ENCODE measurements around the gene OLFM1.

Gene OLFM1

DNA sequence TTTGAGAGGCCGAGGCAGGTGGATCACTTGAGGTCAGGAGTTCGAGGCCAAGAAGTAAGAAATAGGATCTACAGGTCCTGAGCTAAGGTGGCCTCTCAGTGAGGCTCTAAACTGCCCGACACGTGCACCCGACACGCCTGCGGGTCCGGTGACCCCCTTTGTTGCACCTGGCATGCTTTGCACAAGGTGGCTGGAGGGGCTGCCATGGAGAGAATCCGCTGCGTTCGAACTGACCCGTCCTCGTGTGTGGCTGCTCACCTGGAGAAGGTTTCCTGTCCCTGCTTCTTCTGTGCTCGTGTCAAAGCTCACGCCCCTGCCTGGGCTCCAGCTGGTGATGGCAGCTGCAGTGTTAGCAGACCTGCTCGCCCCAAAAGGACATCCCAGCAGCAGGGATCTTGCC lies 5.7 kb upstream of the OLFM1 start:
- DNase-seq (ENCODE audit: low read depth), result no peak
- no peak overlapping the region for H3K4me3 ChIP-seq (ENCODE audit: low read depth, low read length)
- TF ChIP-seq, protein P1, sequence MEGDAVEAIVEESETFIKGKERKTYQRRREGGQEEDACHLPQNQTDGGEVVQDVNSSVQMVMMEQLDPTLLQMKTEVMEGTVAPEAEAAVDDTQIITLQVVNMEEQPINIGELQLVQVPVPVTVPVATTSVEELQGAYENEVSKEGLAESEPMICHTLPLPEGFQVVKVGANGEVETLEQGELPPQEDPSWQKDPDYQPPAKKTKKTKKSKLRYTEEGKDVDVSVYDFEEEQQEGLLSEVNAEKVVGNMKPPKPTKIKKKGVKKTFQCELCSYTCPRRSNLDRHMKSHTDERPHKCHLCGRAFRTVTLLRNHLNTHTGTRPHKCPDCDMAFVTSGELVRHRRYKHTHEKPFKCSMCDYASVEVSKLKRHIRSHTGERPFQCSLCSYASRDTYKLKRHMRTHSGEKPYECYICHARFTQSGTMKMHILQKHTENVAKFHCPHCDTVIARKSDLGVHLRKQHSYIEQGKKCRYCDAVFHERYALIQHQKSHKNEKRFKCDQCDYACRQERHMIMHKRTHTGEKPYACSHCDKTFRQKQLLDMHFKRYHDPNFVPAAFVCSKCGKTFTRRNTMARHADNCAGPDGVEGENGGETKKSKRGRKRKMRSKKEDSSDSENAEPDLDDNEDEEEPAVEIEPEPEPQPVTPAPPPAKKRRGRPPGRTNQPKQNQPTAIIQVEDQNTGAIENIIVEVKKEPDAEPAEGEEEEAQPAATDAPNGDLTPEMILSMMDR (IDR thresholded peaks at IDR 0.05; ENCODE audit: low read depth, low read length, missing control alignments), result no peak

DNA sequence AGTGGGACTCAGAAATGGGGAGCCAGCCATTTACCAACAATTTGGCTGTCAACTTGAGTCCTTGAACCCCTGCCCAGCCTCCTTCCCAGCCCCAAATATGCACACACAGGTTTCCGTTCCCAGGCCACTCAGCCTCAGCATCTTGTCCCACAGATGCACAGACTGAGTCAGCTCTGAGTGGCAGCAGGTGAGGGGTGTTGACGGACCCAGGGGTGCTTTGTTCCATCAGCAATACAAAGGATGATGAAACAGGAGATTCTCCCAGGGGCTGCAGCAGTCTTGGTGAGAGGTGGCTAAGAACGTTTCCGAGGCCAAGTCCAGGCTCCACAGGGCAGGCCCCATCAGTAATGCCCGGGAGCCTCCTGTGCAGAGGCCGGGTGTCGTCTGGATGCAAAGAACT lies 4.9 kb upstream of the OLFM1 start:
- TF ChIP-seq, protein P1 (IDR thresholded peaks at IDR 0.05; ENCODE audit: low read depth, low read length, missing control alignments), result no peak
- no peak for DNase-seq (ENCODE audit: low read depth)
- no peak overlapping the region for H3K4me3 ChIP-seq (ENCODE audit: low read depth, low read length)

DNA sequence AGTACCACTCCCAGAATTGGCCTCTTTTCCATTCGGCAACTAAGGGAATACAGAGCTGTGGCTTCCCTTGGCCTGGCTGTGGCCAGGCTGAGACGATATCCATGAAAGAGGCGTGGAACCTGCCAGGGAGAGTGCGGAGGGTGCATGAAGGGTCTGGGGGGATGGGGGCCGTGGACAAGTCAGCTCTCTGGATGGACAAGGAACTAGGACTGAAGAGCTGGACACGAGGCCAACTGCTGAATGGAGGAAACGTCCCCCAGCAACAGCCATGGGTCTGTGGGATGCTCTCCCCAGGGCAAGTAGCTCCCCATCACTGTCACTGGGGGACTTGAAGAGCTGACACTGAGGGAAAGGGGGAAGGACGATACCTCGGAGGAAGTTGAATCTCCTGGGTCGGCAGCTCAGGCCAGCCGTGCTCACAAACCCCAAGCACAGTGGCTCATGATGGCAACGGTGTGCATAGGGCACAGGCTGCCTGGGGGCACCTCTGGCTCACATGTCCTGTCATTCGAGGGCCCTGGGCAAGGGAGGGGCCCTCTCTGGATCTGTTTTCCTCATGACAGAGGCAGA lies 4.1 kb upstream of the OLFM1 start:
- no peak for DNase-seq (ENCODE audit: low read depth)
- TF ChIP-seq, protein P1 (IDR thresholded peaks at IDR 0.05; ENCODE audit: low read depth, low read length, missing control alignments), result no peak
- H3K4me3 ChIP-seq (ENCODE audit: low read depth, low read length), result no peak overlapping the region

DNA sequence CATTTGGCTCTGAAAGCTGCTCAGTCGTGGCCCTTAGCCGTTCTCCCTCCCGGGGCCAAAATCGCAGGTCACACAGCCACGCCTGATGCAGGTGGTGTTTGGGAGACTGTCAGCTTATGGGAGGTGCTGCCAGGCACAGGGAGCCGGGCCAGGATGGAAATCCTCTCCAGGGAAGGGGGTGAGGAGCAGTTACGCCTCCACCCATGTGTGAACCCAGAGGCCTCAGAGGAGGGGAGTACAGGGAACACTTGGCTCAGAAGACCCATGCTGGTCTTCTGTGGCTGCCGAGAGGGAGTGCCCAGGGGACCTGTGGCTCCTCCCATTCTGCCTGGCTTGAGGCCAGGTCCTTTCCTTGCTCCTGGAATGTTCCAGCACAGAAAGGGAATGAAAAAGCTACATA lies 3.6 kb upstream of the OLFM1 start:
- TF ChIP-seq, protein P1 (IDR thresholded peaks at IDR 0.05; ENCODE audit: low read depth, low read length, missing control alignments), result no peak
- no peak for DNase-seq (ENCODE audit: low read depth)
- no peak overlapping the region for H3K4me3 ChIP-seq (ENCODE audit: low read depth, low read length)

DNA sequence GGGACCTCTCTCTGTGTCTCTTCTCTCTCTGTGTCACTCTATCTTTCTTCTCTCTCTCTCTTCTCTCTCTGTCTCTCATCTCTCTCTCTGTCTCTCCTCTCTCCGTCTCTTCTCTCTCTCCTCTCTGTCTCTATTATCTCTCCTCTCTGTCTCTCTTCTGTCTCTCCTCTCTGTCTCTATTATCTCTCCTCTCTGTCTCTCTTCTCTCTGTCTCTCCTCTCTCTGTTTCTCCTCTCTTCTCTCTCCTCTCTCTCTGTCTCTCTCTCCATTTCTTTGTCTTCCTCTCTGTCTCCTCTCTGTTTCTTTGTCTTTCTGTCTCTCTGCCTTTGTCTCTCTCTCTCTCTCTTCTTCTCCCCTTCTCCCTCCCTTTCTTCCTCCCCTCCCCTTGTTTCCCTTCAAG lies 3.2 kb upstream of the OLFM1 start:
- DNase-seq (ENCODE audit: low read depth), result no peak
- H3K4me3 ChIP-seq (ENCODE audit: low read depth, low read length), result no peak overlapping the region
- TF ChIP-seq, protein P1 (IDR thresholded peaks at IDR 0.05; ENCODE audit: low read depth, low read length, missing control alignments), result no peak

DNA sequence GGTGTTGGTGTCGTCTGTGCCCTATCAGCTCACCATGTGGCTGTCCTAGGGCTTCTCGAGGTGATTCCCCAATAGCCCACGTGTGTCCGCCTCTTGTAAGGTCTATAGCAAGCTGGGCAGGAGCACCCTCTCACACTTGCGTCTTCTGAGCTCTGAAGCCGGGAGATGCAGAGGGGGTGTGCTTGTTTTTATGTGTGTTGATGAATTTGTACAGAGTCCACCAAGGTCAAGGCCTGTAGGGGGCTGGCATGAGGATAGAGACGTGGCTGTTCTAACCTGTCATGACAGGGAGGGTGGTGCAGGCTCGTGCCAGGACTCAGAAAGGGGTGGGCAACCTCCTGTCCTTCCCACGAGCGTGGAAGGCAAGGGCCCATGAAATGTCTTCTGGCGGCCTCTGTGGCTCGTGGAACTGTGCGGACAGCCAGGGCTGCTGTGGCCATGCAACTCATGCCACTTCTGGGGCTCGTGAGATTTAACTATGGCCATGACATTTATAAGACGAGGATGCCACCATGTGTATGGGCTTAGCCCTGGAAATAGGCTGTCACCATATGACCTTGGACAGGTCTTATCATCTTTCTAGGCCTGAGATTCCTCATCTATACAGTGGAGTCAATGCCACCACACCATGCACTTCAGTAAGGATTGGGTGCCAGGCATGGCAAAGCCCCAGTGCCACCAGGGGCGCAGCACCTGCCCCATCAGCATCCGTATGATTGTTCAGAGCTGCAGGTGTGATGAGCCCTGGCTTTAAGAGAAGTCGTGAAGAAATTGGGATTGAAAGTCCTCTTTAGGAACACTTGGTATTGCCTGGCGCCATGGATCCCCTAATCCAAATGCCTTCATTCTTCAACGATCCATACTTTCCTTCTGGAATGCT lies 2.3 kb upstream of the OLFM1 start:
- TF ChIP-seq, protein P1 (IDR thresholded peaks at IDR 0.05; ENCODE audit: low read depth, low read length, missing control alignments), result no peak
- no peak for DNase-seq (ENCODE audit: low read depth)
- H3K4me3 ChIP-seq (ENCODE audit: low read depth, low read length), result no peak overlapping the region
